Stimulated activated naive CD8-positive, alpha-beta T cell treated with anti-CD3 and anti-CD28 coated beads, Interleukin-15, Interleukin-2, amounts not matched to agents 100 ng/mL and 50 ng/mL, for 24 hours (primary cell): ENCODE measurements around the gene NDUFAF8.

Source experiments
- H3K27ac Mint-ChIP-seq: one replicate; pipeline ENCODE4 v1.8.0; 2021; ENCODE audit warnings: mild to moderate bottlenecking, mixed read lengths
- H3K27me3 Mint-ChIP-seq: one replicate; pipeline ENCODE4 v1.8.0; 2021; ENCODE audit warnings: mixed read lengths
- H3K36me3 Mint-ChIP-seq: one replicate; pipeline ENCODE4 v1.8.0; 2021; ENCODE audit warnings: low read depth, mixed read lengths
- H3K4me1 Mint-ChIP-seq: one replicate; pipeline ENCODE4 v1.8.0; 2021; ENCODE audit warnings: low read depth, mixed read lengths
- H3K4me3 Mint-ChIP-seq: one replicate; pipeline ENCODE4 v1.8.0; 2021; ENCODE audit warnings: mild to moderate bottlenecking, mixed read lengths
- H3K9me3 Mint-ChIP-seq: one replicate; pipeline ENCODE4 v1.8.0; 2021; ENCODE audit warnings: mixed read lengths

Gene NDUFAF8

GRCh38 chr17:81276781-81277180 lies 37.7 kb downstream of the NDUFAF8 start:
- no peak overlapping the region for H3K27ac Mint-ChIP-seq
- H3K4me1 Mint-ChIP-seq, result no peaks in the 10 kb centered on the region
- no peak overlapping the region for H3K4me3 Mint-ChIP-seq
- peaks cover 39% of the 10 kb centered on the region for H3K36me3 Mint-ChIP-seq
- H3K27me3 Mint-ChIP-seq, result no peaks in the 10 kb centered on the region
- H3K9me3 Mint-ChIP-seq, result no peaks in the 10 kb centered on the region

GRCh38 chr17:81277421-81277820 lies 38.3 kb downstream of the NDUFAF8 start:
- Mint-ChIP-seq H3K36me3 (peaks cover 36% of the 10 kb centered on the region), H3K4me1 (no peaks in the 10 kb centered on the region), H3K9me3 (no peaks in the 10 kb centered on the region), H3K27ac (no peak overlapping the region), H3K27me3 (no peaks in the 10 kb centered on the region), H3K4me3 (no peak overlapping the region)

- H3K9me3 Mint-ChIP-seq, result no peaks in the 10 kb centered on the region
- no peak overlapping the region for H3K27ac Mint-ChIP-seq
- H3K4me3 Mint-ChIP-seq, result no peak overlapping the region
- H3K27me3 Mint-ChIP-seq, result no peaks in the 10 kb centered on the region
- peaks cover 30% of the 10 kb centered on the region for H3K36me3 Mint-ChIP-seq
- no peaks in the 10 kb centered on the region for H3K4me1 Mint-ChIP-seq
These were observed 39.0 kb downstream of the NDUFAF8 start for GRCh38 chr17:81277946-81278693.

- H3K36me3 Mint-ChIP-seq, result peaks cover 30% of the 10 kb centered on the region
These were observed 39.7 kb downstream of the NDUFAF8 start for GRCh38 chr17:81278831-81279230.

GRCh38 chr17:81279278-81280275 lies 40.5 kb downstream of the NDUFAF8 start:
- Mint-ChIP-seq H3K27me3 (no peaks in the 10 kb centered on the region), H3K4me3 (no peak overlapping the region), H3K36me3 (peaks cover 33% of the 10 kb centered on the region), H3K27ac (no peak overlapping the region), H3K9me3 (no peaks in the 10 kb centered on the region), H3K4me1 (peaks cover 6% of the 10 kb centered on the region)

More at GRCh38 chr17:81278831-81279230, 39.7 kb downstream of the NDUFAF8 start:
- Mint-ChIP-seq H3K27ac (no peak overlapping the region), H3K9me3 (no peaks in the 10 kb centered on the region), H3K4me3 (no peak overlapping the region), H3K27me3 (no peaks in the 10 kb centered on the region), H3K4me1 (no peaks in the 10 kb centered on the region)

- Mint-ChIP-seq H3K27me3 (no peaks in the 10 kb centered on the region), H3K9me3 (no peaks in the 10 kb centered on the region), H3K4me1 (peaks cover 15% of the 10 kb centered on the region), H3K27ac (no peak overlapping the region), H3K4me3 (no peak overlapping the region), H3K36me3 (peaks cover 31% of the 10 kb centered on the region)
These were observed 41.5 kb downstream of the NDUFAF8 start for GRCh38 chr17:81280571-81280970.

GRCh38 chr17:81282141-81282540 lies 43.0 kb downstream of the NDUFAF8 start:
- Mint-ChIP-seq H3K36me3 (peaks cover 27% of the 10 kb centered on the region), H3K27me3 (no peaks in the 10 kb centered on the region), H3K27ac (no peak overlapping the region), H3K9me3 (no peaks in the 10 kb centered on the region), H3K4me3 (no peak overlapping the region), H3K4me1 (peaks cover 30% of the 10 kb centered on the region)

- Mint-ChIP-seq H3K9me3 (no peaks in the 10 kb centered on the region), H3K27ac (no peak overlapping the region), H3K27me3 (no peaks in the 10 kb centered on the region), H3K36me3 (peaks cover 33% of the 10 kb centered on the region), H3K4me3 (no peak overlapping the region), H3K4me1 (peaks cover 34% of the 10 kb centered on the region)
These were observed 43.8 kb downstream of the NDUFAF8 start for GRCh38 chr17:81282876-81283275.

- Mint-ChIP-seq H3K27ac (peak overlapping the region; percentile 95), H3K4me3 (peak overlapping the region; percentile 86), H3K36me3 (peaks cover 35% of the 10 kb centered on the region), H3K27me3 (no peaks in the 10 kb centered on the region), H3K9me3 (no peaks in the 10 kb centered on the region), H3K4me1 (peaks cover 34% of the 10 kb centered on the region)
These were observed 46.2 kb downstream of the NDUFAF8 start for GRCh38 chr17:81285179-81285878.

- Mint-ChIP-seq H3K27me3 (no peaks in the 10 kb centered on the region), H3K4me1 (peaks cover 34% of the 10 kb centered on the region), H3K4me3 (peak overlapping the region; percentile 86), H3K9me3 (no peaks in the 10 kb centered on the region), H3K27ac (peak overlapping the region; percentile 95), H3K36me3 (peaks cover 35% of the 10 kb centered on the region)
These were observed 46.8 kb downstream of the NDUFAF8 start for GRCh38 chr17:81285894-81286293.

- Mint-ChIP-seq H3K9me3 (no peaks in the 10 kb centered on the region), H3K4me1 (peaks cover 36% of the 10 kb centered on the region), H3K4me3 (peak overlapping the region; percentile 86), H3K27me3 (no peaks in the 10 kb centered on the region), H3K36me3 (peaks cover 37% of the 10 kb centered on the region), H3K27ac (peak overlapping the region; percentile 95)
These were observed 47.5 kb downstream of the NDUFAF8 start for GRCh38 chr17:81286491-81287145.

- no peaks in the 10 kb centered on the region for H3K9me3 Mint-ChIP-seq
- H3K27ac Mint-ChIP-seq, result peak overlapping the region; percentile 95
- H3K4me1 Mint-ChIP-seq, result peaks cover 38% of the 10 kb centered on the region
- H3K27me3 Mint-ChIP-seq, result no peaks in the 10 kb centered on the region
- H3K4me3 Mint-ChIP-seq, result no peak overlapping the region
- peaks cover 37% of the 10 kb centered on the region for H3K36me3 Mint-ChIP-seq
These were observed 48.0 kb downstream of the NDUFAF8 start for GRCh38 chr17:81287152-81287551.

- H3K4me1 Mint-ChIP-seq, result peaks cover 38% of the 10 kb centered on the region
- no peaks in the 10 kb centered on the region for H3K9me3 Mint-ChIP-seq
- H3K4me3 Mint-ChIP-seq, result no peak overlapping the region
- H3K27me3 Mint-ChIP-seq, result no peaks in the 10 kb centered on the region
- no peak overlapping the region for H3K27ac Mint-ChIP-seq
- H3K36me3 Mint-ChIP-seq, result peaks cover 37% of the 10 kb centered on the region
These were observed 48.8 kb downstream of the NDUFAF8 start for GRCh38 chr17:81287741-81288430.

- H3K27me3 Mint-ChIP-seq, result no peaks in the 10 kb centered on the region
- no peak overlapping the region for H3K27ac Mint-ChIP-seq
- H3K4me3 Mint-ChIP-seq, result no peak overlapping the region
- peaks cover 37% of the 10 kb centered on the region for H3K36me3 Mint-ChIP-seq
- H3K9me3 Mint-ChIP-seq, result no peaks in the 10 kb centered on the region
- H3K4me1 Mint-ChIP-seq, result peaks cover 46% of the 10 kb centered on the region
These were observed 49.6 kb downstream of the NDUFAF8 start for GRCh38 chr17:81288715-81289114.
